HG02973 (cell line): ENCODE data around the gene CCDC127.

Experiments used
- ATAC-seq: cut with Tn5 transposase; IDR thresholded peaks from one replicate; pipeline ENCODE4 v1.9.1; 2021; ENCODE audit warnings: moderate library complexity; ENCODE audit not compliant: unreplicated experiment

Gene CCDC127

DNA sequence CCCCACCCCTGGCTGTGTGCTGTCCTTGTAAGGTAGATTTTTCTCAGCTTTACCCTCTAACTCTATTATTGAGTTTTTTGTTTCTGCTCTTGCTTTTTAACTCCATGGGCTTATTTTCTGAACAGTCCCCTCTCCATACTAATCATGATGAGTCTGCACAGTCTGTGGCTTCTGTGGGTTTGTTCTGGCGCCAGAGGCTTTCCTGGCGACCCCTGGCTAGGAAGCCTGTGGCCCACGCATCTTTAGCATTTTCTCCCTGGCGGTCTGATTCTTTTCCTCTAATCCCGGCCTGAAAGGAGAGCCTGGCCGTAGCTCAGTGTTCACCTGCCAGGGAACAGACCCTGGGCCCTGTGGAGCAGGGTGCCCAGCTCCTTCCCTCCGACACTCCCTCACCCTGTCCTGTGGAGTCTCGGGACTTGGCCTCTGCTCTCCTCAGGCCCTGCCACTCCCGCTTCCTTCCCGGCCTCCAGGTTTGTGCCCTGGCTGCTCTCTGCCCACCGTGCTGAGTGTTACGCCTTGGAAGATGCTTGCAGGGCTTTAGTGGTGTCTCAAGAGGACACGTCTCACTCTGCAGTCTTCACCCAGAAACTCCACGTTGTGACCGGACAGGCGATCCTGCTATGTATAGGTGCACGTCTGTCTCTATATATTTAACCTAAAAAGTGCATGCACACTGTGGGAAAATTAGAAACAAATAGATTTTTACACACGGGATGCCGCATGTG, 58.3 kb downstream of the CCDC127 start:
- no peak for ATAC-seq

DNA sequence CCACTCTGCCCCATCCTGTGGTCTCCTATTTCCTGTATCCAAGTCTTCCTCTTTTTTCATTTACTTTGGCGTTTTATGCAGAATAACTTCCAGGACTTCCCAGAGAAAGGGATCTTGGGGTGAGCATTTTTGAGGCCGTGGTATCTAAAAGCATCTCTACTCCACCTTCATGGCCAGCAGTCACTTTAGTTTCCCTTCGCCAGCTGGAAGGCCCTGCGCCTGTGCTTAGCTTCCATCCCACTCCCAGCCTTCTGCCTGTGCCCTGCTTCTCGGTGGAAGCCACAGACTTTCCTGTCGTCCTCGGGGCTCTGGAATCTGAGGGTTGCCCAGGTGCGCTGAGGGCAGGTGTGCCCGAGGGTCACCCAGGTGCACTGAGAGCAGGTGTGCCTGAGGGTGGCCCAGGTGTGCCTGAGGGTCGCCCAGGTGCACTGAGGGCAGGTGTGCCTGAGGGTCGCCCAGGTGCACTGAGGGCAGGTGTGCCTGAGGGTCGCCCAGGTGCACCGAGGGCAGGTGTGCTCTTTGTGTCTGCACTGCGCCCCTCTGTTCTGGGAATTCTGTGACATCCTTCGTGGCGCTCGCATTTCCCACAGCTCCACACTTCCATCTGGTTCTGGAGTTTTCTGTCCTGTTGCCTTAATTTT, 59.0 kb downstream of the CCDC127 start:
- no peak for ATAC-seq

DNA sequence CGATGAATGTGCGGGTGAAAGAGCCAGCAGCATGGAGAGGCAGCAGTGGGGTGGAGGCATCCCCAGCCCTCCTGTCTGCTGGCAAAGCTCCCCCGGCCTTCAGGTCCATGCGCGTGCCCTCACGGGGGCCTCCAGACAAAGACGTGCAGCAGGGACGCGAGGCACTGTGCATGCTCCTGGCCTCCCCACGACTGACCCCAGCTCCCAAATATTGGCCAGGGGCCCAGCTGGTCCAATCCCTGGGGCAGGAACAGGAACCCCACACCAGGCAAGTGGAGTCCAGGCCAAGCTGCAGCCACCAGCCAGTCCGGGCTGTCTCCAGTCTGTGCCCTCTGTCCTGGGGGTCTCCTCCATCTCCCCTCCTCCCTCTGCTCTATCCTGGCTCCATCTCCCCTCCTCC, 60.2 kb downstream of the CCDC127 start:
- no peak for ATAC-seq

DNA sequence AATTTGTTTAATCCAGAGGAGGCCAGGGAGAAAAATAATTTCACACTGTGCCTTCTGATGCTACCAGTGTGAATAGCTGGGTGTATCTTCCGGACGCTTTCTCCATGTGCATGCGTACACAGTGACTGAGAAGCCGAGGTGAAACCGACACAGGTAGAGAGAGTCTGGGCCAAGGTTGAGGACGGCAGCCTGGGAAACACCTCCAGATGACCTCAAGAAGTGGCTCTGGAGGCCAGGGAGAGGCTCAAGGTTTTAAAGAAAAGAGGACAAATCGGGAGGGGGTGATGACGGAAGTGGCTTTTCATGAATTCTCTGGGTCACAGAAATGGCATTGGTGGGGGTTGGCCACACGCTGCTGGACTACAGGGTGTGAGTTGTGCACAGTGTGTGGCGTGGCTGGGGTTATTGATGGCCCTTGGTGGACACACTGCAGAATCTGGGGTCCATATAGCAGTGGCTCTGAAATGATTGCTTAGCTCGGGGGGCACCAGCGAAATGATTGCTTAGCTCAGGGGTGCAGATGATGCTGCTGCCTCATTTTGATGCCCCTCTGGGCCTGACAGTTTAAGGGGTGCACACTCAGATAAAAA, 60.7 kb downstream of the CCDC127 start:
- ATAC-seq = no peak

DNA sequence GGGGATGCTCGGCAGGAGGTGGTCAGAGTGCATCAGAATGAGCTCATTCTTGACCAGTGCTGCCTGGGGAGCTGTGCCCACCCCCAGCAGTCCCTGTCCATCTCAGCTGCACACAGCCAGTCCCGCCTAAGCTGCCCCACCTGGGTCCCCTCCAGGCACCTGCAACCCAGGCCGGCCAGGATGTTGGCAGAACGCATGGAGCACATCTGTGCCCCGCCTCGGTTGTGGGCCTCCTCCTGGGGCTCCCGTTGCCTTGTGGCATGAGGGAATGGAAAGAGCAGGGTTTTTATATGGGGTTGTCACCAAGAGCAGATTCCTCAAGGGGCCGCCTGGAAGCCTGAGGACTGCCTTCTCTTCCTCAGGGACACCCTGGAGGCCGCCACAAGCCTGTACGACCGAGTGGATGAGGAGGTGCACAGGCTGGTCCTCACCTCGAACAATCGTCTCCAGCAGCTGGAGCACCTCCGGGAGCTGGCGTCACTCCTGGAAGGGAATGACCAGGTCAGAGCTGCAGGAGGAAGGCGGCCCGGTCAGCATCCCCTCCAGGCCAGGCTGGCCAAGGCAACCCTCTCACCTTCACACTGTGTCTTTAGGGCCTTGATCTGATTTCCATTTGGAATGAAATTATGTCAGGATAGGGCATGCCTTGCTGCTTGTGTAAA, 61.4 kb downstream of the CCDC127 start:
- no peak for ATAC-seq

DNA sequence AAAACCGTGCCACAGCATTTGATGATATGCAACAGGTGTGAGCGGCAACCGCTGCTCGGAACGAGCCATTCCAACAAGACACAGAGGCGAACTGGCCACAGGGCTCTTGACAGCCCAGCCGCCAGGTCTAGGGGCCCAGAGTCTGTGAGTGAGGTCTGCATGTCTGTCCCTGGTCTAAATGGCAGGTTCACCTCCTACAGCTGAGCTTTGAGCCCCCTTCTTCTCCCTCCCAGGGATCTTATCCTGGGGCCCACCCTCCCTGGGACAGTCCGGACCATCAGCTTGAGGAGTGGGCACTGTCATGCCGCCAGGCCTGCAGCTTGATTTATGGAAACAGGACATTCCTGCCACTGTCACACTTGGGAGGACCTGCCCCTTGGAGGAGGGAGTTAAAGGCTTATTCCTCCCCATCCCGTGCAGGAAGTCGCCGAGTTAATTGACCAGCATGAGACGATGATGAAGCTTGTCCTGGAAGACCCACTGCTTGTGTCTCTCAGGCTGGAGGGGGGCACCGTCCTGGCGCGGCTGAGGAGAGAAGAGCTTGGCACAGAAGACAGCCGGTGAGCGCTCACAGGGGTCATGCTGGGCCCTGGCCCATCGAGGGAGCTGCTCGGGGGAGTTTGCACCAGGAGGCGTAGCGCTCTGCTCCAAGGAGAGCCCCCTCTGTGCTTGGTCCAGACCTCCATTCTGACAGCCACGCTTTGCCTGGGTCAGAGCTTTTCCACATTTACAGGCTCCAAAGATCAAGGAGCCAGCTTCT, 62.1 kb downstream of the CCDC127 start:
- no peak for ATAC-seq

DNA sequence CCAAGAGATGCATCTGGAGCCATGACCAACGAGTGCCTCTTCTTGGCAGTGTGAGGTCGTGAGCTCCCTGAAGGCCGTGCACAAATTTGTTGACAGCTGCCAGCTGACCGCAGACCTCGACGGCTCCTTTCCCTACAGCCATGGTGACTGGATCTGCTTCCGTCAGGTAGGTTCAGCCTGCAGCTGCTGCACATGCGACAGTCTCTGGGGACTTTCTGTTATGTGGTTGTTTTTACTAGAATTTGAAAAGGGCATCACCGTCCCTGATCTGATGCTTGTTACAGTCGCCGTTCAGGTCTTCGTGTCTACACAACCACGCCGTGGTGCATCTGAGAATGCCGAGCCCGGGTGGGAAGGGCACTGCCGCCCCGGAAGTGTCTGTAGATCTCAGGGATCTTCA, 63.1 kb downstream of the CCDC127 start:
- ATAC-seq = no peak

DNA sequence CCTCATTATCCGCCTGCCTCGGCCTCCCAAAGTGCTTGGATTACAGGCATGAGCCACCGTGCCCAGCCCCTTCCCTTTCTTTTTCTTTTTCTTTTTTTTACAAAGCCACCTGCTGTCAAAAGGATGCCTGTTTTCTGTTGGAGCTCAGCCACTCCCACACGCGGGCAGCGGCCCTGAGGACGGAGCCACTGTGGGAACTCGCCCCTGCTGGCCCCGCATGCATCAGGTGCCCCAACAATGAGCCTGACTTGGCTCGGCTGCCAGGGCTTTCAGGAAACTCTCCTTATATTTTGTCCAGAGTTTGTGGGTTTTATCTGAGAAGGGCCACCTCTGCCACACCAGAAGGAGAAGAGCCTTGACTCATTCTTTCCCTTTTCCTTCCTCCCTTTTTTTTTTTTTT, 63.7 kb downstream of the CCDC127 start:
- ATAC-seq = no peak

DNA sequence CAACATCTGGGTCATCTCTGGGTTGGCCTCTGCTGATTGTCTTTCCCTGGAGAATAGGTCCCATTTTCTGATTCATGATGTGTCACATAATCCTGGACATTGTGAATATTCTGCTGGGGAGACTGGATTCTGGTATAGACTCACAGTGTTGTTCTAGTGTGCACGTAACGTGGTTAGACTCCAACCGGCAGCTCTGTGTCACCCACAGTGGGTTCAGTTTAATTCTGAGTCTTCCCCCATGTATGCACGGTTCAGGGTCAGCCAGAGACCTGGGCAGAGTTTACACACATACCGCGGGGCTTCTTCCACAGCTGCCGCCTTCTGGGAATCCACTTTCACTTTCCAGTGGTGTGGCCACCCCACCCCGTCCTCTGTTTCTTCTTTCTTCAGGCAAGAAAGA, 64.7 kb downstream of the CCDC127 start:
- no peak for ATAC-seq

DNA sequence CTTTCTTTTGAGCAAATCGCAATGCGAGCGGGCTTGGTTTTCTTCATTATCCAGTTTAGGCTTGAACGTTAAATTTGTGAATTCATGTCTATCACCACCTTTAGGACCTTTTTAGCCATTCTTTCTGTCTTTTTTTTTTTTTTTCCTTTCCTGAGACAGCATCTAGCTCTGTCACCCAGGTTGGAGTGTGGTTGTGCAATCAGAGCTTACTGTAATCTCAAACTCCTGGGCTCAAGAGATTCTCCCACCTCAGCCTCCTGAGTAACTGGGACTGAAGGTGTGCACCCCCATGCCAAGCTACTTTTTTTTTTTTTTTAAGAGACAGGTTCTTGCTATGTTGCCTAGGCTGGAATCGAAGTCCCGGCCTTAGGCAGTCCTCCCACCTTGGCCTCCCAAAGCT, 65.9 kb downstream of the CCDC127 start:
- ATAC-seq = no peak

DNA sequence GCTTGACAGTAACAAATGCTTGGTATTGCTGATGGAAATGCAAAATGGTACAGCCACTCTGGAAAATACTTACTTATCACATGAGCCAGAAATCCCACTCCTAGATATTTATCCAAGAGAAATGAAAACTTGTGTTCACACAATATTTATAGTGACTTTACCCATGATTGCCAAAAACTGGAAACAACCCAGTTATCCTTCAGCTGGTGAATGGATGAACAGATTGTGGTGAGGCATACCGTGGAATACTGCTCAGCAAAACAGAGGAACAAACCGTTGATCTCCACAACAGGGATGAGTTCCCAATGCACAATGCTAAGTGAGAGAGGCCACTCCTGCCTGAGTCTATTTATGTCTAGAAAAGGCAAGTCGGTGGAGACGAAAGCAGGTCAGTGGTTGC, 67.2 kb downstream of the CCDC127 start:
- no peak for ATAC-seq

DNA sequence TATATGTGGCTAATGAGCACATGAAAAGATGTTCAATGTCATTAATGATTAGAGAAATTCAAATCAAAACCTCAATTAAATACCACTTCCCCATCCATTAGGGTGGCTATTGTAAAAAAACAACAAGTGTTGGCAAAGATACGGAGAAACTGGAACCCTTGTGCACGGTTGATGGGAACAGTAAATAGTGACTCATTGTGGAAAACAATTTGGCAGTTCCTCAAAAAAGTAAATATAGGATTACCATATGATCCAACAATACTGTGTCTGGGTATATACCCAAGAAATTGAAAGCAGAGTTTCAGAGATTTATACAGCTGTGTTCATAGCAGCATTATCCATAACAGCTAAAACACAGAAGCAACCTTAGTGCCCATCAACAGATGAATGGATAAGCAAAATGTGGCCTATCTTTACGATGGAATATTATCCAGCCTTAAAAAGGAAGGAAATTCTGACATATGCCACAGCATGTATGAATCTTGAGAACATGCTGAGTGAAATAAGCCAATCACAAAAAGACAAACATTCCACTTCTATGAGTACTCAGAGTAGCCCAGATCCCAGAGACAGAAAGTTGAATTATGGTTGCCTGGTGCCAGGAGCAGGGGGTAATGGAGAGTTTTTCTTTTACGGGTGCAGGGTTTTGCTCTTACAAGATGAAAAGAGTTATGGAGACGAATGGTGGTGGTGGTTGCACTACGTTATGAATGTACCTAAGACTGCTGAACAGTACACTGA, 68.0 kb downstream of the CCDC127 start:
- no peak for ATAC-seq

DNA sequence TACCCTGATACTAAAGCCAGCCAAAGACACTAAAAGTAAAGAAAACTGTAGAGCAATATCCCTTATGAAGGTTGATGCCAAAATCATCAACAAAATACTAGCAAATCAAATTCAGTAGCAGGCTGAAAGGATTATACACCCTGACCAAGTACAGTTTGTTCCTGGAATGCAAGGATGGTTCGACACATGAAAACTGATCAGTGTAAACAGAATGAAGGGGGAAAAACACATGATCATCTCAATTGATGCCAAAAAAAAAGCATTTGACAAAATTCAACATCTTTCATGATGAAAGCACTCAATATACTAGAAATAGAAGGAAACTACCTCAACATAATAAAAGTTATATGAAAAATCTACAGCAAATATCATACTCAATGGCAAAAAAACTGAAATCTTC, 70.2 kb downstream of the CCDC127 start:
- no peak for ATAC-seq
